Tibial nerve (tissue), 4 donors: ENCODE data around the gene FNDC5. TPM values are rescaled to one million over a fixed set of nuclear protein-coding genes. Genes with fewer than 3 reads are reported as not detected.

ENCODE experiments used
- DNase-seq, 2 donors: peaks; one replicate each; pipeline ENCODE4 v3.0.0-alpha.2; 2019; ENCODE audit warnings: low spot score in 2 of 2
- H3K27ac ChIP-seq, 4 donors: fragments of 200-600 bp; sonication (generic) in 3 of 4; one replicate each; pipeline ENCODE4 v1.5.1; 2017 to 2019; ENCODE audit warnings: mild to moderate bottlenecking in 1 of 4
- H3K27me3 ChIP-seq, 2 donors: fragments of 200-600 bp; sonication (generic) in 1 of 2; one replicate each; pipeline versions ENCODE4 v1.5.1 to v1.6.0; 2017 to 2019
- H3K36me3 ChIP-seq, 3 donors: fragments of 200-600 bp; sonication (generic); one replicate each; pipeline ENCODE4 v1.5.1; 2018 to 2019
- H3K4me1 ChIP-seq, 4 donors: fragments of 200-600 bp; sonication (generic) in 3 of 4; one replicate each; pipeline ENCODE4 v1.5.1; 2017 to 2019
- H3K4me3 ChIP-seq, 4 donors: fragments of 200-600 bp; sonication (generic) in 3 of 4; one replicate each; pipeline ENCODE4 v1.5.1; 2017 to 2019; ENCODE audit warnings: mild to moderate bottlenecking in 1 of 4, moderate library complexity in 1 of 4
- H3K9me3 ChIP-seq, 4 donors: fragments of 200-600 bp; sonication (generic) in 3 of 4; one replicate each; pipeline ENCODE4 v1.5.1; 2017 to 2019
- EP300 ChIP-seq, 2 donors: sonication (generic); formaldehyde crosslinking; IDR thresholded peaks; one replicate each; pipeline ENCODE4 v1.6.1; 2017; ENCODE audit warnings: antibody characterized with exemption in 2 of 2, mild to moderate bottlenecking in 1 of 2
- POLR2A ChIP-seq, 2 donors: fragments of 450-650 bp; IDR thresholded peaks; one replicate each; pipeline ENCODE4 v1.6.1; 2017; ENCODE audit warnings: antibody characterized with exemption in 2 of 2, mild to moderate bottlenecking in 2 of 2, moderate library complexity in 2 of 2
- WGBS, 2 donors: methylation state at CpG; one replicate each; pipeline ENCODE4 v1.1.5; 2018; 5-methylcytosine and 5-hydroxymethylcytosine counted together
- total RNA-seq, 4 donors: library from RNA; depleted of rRNA; stranded (reverse); fragments of >200 nt; gene quantifications; one replicate each; pipeline ENCODE4 v1.1.0, GENCODE V29; 2016
- TF ChIP-seq, protein P1 (sequence below), 5 experiments: fragments of 200-600 bp in 3 of 5; fragments of 450-650 bp in 2 of 5; sonication (generic) in 3 of 5; IDR thresholded peaks; one replicate each; pipeline ENCODE4 v1.5.1; 2016 to 2019; ENCODE audit warnings: antibody characterized with exemption in 5 of 5, mild to moderate bottlenecking in 3 of 5, moderate library complexity in 2 of 5

Gene FNDC5
- total RNA-seq, result under 1 TPM in 1 of 4 donors, not detected in 3; 0.21 TPM

DNA sequence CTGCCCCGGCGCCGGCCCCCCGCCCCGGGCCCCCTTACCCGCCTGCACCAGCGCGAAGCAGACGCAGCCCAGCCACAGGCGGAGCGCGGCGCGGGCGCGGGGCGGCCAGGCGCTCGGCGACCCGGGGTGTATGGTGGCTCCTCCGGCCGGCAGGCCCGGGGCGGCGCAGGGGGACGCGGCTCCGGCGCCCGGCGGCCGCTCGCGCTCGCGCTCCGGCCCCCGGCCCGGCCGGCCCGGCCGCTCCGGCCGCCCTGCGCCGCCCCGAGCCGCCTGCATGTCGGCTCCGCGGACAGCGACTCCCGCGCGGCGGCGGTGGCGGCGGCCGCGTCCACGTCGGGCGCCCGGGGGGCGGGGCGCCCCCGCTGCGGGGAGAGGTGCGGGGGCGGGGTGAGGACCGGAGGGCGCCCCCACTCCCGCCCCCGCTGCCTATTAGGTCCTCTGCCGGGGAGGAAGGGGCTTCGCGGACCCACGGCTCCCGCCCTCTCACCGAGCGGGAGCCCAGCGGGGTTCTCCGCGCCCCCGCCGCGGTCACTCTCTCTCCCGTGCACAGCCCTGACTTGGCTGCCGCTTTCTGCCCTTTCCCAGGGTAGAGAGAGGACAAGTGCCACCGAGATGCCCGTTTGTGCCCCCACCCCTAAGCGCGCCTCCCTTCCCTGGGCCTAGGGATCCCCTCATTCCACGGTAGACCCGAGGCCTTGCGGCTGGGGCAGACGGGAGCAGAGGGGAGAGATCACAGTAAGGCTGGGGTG lies at the start of gene FNDC5:
TSS of gene FNDC5 (minus strand) at position 298 of the 749 bp plus-strand sequence.
- Histone ChIP-seq H3K27ac (no peak within 1 kb of the TSS), H3K36me3 (peaks cover 0 to 24% (median 0%) of the 10 kb centered on the region in 3 donors), H3K4me3 (peak within 1 kb of the TSS; percentile 14 to 52 (median 29)), H3K27me3 (peaks cover 0 to 25% of the 10 kb centered on the region in 2 donors), H3K4me1 (peaks cover 0 to 28% (median 9%) of the 10 kb centered on the region in 4 donors), H3K9me3 (no peaks in the 10 kb centered on the region)
- WGBS, 2 donors, result 2% methylated on average over 29 to 44 of the region's 99 CpGs
- TF ChIP-seq, protein P1, sequence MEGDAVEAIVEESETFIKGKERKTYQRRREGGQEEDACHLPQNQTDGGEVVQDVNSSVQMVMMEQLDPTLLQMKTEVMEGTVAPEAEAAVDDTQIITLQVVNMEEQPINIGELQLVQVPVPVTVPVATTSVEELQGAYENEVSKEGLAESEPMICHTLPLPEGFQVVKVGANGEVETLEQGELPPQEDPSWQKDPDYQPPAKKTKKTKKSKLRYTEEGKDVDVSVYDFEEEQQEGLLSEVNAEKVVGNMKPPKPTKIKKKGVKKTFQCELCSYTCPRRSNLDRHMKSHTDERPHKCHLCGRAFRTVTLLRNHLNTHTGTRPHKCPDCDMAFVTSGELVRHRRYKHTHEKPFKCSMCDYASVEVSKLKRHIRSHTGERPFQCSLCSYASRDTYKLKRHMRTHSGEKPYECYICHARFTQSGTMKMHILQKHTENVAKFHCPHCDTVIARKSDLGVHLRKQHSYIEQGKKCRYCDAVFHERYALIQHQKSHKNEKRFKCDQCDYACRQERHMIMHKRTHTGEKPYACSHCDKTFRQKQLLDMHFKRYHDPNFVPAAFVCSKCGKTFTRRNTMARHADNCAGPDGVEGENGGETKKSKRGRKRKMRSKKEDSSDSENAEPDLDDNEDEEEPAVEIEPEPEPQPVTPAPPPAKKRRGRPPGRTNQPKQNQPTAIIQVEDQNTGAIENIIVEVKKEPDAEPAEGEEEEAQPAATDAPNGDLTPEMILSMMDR (IDR thresholded peaks at IDR 0.05), result no peak
- no peak for TF ChIP-seq POLR2A (IDR thresholded peaks at IDR 0.05)
- TF ChIP-seq EP300 (IDR thresholded peaks at IDR 0.05), result no peak
- no peak for DNase-seq

DNA sequence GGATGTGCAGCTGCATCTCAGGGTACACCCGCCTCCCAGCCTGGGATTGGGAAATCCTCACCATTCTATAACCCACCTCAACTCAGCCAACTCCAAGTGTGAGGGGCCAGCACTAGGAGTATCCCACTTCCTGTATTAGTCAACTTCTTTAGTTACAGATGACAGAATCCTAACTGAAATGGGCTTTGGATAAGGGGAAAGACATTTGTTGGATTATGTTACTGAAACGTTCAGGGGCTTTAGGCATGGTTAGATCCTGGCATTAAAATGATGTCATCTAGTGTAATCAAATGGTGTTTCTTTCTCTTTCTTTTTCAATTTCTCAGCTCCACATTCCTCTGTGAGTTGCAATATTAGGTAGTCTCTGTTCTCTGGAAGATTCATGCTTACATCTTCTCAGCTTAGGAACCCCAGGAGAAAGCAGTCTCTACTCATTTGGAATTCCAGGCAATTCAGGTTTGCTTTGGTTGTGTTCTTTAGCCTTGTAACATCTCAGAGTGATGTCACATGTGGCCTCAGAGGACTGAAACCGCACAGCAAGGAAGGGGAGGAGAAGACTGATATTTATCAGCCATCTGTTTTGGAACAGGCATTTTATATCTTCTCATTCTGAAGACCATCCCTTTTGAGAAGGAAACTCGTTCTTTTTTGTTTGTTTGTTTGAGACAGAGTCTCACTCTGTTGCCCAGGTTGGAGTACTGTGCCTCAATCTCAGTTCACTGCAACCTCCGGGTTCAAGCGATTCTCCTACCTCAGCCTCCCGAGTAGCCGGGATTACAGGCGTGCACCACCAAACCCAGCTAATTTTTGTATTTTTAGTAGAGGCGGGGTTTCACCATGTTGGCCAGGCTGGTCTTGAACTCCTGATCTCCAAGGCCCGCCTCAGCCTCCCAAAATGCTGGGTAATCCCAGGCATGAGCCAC lies 49.4 kb upstream of the FNDC5 start:
- TF ChIP-seq, protein P1 (IDR thresholded peaks at IDR 0.05), result no peak
- no peak for TF ChIP-seq POLR2A (IDR thresholded peaks at IDR 0.05)
- no peak for TF ChIP-seq EP300 (IDR thresholded peaks at IDR 0.05)
- no peaks in the 10 kb centered on the region for H3K36me3 ChIP-seq
- 79 to 82% methylated on average over 11 of the region's 11 CpGs for WGBS, 2 donors
- H3K4me1 ChIP-seq, result peaks cover 0 to 8% (median 6%) of the 10 kb centered on the region in 4 donors
- H3K27ac ChIP-seq, result no peak overlapping the region
- H3K27me3 ChIP-seq, result peaks cover 0 to 24% of the 10 kb centered on the region in 2 donors
- no peaks in the 10 kb centered on the region for H3K9me3 ChIP-seq
- no peak for DNase-seq
- no peak overlapping the region for H3K4me3 ChIP-seq

DNA sequence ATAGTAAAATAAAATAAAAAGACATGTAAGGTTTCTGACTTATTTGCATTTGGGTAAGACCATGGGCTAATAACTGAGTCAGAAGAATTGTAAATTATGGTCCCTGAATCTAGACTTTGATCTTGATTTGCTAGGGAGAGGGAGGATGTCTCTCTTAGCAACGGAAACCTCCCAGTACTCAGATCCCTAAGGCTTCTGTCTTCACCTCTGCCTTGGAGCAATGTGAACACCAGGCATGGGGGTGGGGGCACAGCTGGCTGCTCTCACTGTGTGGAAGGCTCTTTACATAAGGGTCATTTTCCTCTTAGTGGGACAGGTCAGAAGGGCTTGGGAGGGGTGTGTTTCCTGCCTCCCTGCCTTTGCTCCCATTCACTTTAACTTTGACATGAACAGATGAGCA lies 47.5 kb upstream of the FNDC5 start:
- Histone ChIP-seq H3K36me3 (no peaks in the 10 kb centered on the region), H3K4me1 (no peaks in the 10 kb centered on the region), H3K27ac (no peak overlapping the region), H3K4me3 (no peak overlapping the region), H3K27me3 (peaks cover 0 to 10% of the 10 kb centered on the region in 2 donors), H3K9me3 (peaks cover 0 to 6% (median 0%) of the 10 kb centered on the region in 4 donors)
- WGBS, 2 donors, result 36 to 43% methylated on average over 1 of the region's 1 CpG
- no peak for DNase-seq
- TF ChIP-seq POLR2A (IDR thresholded peaks at IDR 0.05) (no peak), EP300 (IDR thresholded peaks at IDR 0.05) (no peak)
- TF ChIP-seq, protein P1 (IDR thresholded peaks at IDR 0.05), result no peak

DNA sequence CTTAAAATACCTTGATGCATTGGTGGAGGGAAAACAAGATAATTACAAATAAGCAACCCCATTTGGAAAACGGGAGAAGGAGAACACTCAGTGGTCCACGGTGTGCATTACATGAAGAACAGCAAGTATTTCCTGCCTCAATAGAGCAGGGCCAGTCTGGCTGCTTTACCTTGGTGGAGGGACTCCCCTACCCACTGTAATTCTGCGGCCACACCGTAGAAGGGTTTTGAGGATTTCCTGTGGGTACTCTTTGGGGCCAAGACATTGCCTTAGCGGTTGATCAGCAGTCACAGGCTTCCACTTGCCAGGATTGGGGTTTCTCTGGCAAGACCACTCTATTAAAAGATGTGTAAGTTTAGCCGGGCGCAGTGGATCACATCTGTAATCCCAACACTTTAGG lies 46.8 kb upstream of the FNDC5 start:
- Histone ChIP-seq H3K36me3 (no peaks in the 10 kb centered on the region), H3K27me3 (peaks cover 0 to 10% of the 10 kb centered on the region in 2 donors), H3K9me3 (peaks cover 0 to 6% (median 0%) of the 10 kb centered on the region in 4 donors), H3K27ac (peak overlapping the region in 1 of 4 donors; percentile 1), H3K4me3 (no peak overlapping the region), H3K4me1 (no peaks in the 10 kb centered on the region)
- 64 to 77% methylated on average over 7 of the region's 7 CpGs for WGBS, 2 donors
- no peak for TF ChIP-seq EP300 (IDR thresholded peaks at IDR 0.05)
- TF ChIP-seq POLR2A (IDR thresholded peaks at IDR 0.05), result no peak
- TF ChIP-seq, protein P1 (IDR thresholded peaks at IDR 0.05), result no peak
- DNase-seq, result no peak
